ENCODE results near the gene SEMA4D.

DNA sequence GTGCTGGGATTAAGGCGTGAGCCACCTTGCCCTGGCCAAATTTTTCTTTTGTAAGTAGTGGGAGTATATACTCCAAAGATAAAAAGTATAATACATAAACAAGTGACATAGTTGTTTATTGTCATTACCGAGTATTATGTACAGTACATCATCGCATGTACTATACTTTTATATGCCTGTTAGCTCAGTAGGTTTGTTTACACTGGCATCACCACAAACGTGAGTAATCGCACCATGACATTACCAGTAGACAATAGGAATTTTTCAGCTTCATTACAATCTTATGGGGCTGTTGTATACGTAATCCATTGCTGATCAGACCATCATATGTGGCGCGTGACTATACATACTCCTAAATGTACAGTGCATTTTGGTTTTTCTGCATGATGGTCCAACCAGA is 169.8 kb downstream of the SEMA4D start:
- TF ChIP-seq, protein P1, sequence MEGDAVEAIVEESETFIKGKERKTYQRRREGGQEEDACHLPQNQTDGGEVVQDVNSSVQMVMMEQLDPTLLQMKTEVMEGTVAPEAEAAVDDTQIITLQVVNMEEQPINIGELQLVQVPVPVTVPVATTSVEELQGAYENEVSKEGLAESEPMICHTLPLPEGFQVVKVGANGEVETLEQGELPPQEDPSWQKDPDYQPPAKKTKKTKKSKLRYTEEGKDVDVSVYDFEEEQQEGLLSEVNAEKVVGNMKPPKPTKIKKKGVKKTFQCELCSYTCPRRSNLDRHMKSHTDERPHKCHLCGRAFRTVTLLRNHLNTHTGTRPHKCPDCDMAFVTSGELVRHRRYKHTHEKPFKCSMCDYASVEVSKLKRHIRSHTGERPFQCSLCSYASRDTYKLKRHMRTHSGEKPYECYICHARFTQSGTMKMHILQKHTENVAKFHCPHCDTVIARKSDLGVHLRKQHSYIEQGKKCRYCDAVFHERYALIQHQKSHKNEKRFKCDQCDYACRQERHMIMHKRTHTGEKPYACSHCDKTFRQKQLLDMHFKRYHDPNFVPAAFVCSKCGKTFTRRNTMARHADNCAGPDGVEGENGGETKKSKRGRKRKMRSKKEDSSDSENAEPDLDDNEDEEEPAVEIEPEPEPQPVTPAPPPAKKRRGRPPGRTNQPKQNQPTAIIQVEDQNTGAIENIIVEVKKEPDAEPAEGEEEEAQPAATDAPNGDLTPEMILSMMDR (IDR thresholded peaks at IDR 0.05 in 2 of 3, conservative IDR thresholded peaks at IDR 0.05 in 1 of 3; ENCODE audit: insufficient read depth in 2 of 3, low read depth in 1 of 3, low read length in 3 of 3): no peak
- TF ChIP-seq TCFL5 (CRISPR knock-in tag; conservative IDR thresholded peaks at IDR 0.05) (no peak), POLR2B (IDR thresholded peaks at IDR 0.05; ENCODE audit: low read depth, partially characterized antibody) (no peak)
- TF ChIP-seq, protein P2, sequence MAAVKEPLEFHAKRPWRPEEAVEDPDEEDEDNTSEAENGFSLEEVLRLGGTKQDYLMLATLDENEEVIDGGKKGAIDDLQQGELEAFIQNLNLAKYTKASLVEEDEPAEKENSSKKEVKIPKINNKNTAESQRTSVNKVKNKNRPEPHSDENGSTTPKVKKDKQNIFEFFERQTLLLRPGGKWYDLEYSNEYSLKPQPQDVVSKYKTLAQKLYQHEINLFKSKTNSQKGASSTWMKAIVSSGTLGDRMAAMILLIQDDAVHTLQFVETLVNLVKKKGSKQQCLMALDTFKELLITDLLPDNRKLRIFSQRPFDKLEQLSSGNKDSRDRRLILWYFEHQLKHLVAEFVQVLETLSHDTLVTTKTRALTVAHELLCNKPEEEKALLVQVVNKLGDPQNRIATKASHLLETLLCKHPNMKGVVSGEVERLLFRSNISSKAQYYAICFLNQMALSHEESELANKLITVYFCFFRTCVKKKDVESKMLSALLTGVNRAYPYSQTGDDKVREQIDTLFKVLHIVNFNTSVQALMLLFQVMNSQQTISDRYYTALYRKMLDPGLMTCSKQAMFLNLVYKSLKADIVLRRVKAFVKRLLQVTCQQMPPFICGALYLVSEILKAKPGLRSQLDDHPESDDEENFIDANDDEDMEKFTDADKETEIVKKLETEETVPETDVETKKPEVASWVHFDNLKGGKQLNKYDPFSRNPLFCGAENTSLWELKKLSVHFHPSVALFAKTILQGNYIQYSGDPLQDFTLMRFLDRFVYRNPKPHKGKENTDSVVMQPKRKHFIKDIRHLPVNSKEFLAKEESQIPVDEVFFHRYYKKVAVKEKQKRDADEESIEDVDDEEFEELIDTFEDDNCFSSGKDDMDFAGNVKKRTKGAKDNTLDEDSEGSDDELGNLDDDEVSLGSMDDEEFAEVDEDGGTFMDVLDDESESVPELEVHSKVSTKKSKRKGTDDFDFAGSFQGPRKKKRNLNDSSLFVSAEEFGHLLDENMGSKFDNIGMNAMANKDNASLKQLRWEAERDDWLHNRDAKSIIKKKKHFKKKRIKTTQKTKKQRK (IDR thresholded peaks at IDR 0.05; ENCODE audit: borderline replicate concordance, low read depth, low read length): no peak

Data from K562 (cell line).